Neural progenitor cell (in vitro differentiated cells): ENCODE measurements around the gene UROC1. TPM values are rescaled to one million over a fixed set of nuclear protein-coding genes. Genes with fewer than 3 reads are reported as not detected.
A peak's percentile ranks its signal among the peaks of the same experiment; 100 is the strongest.

Experiments used
- DNase-seq: peaks from one replicate; pipeline ENCODE4 v3.0.0-alpha.2; 2016; ENCODE audit warnings: low spot score
- H2AFZ ChIP-seq: fragments of 200-600 bp; sonication (generic); replicated peaks from 2 replicates; pipeline ENCODE4 v1.6.1; 2016; ENCODE audit warnings: antibody characterized with exemption
- H3F3A ChIP-seq: fragments of 200-600 bp; sonication (generic); 2 replicates; pipeline ENCODE4 v1.6.1; 2016; ENCODE audit warnings: antibody characterized with exemption, low read depth
- H3K27ac ChIP-seq: fragments of 200-600 bp; sonication (generic); 2 replicates; pipeline ENCODE4 v1.5.1; 2016; ENCODE audit warnings: mild to moderate bottlenecking
- H3K27me3 ChIP-seq: fragments of 200-600 bp; sonication (generic); 2 replicates; pipeline ENCODE4 v1.6.1; 2016; ENCODE audit warnings: mild to moderate bottlenecking, moderate library complexity
- H3K36me3 ChIP-seq: fragments of 200-600 bp; sonication (generic); 2 replicates; pipeline ENCODE4 v1.5.1; 2016
- H3K4me1 ChIP-seq: fragments of 200-600 bp; sonication (generic); 2 replicates; pipeline ENCODE4 v1.6.1; 2016; ENCODE audit warnings: mixed run types
- H3K4me2 ChIP-seq: fragments of 200-600 bp; sonication (generic); 2 replicates; pipeline ENCODE4 v1.6.1; 2016
- H3K4me3 ChIP-seq: fragments of 200-600 bp; sonication (generic); 2 replicates; pipeline ENCODE4 v1.5.1; 2016
- H3K79me2 ChIP-seq: fragments of 200-600 bp; sonication (generic); 2 replicates; pipeline ENCODE4 v1.6.1; 2016; ENCODE audit warnings: low read depth
- H3K9ac ChIP-seq: fragments of 200-600 bp; sonication (generic); 2 replicates; pipeline ENCODE4 v1.6.1; 2016
- H3K9me3 ChIP-seq: fragments of 200-600 bp; sonication (generic); 2 replicates; pipeline ENCODE4 v1.5.1; 2016; ENCODE audit warnings: low read depth
- H4K20me1 ChIP-seq: fragments of 200-600 bp; sonication (generic); 2 replicates; pipeline ENCODE4 v1.6.1; 2016; ENCODE audit warnings: low read depth
- H3K27ac Mint-ChIP-seq: 3 replicates; pipeline ENCODE4 v1.8.0; 2021; ENCODE audit warnings: mixed read lengths
- H3K27me3 Mint-ChIP-seq: 2 replicates; pipeline ENCODE4 v1.8.0; 2022; ENCODE audit warnings: low read depth, mild to moderate bottlenecking, inconsistent platforms, moderate library complexity, mixed read lengths; ENCODE audit not compliant: insufficient read depth
- H3K36me3 Mint-ChIP-seq: 3 replicates; pipeline ENCODE4 v1.8.0; 2021; ENCODE audit warnings: mixed read lengths
- H3K4me1 Mint-ChIP-seq: 3 replicates; pipeline ENCODE4 v1.8.0; 2021; ENCODE audit warnings: mixed read lengths
- H3K4me3 Mint-ChIP-seq: 3 replicates; pipeline ENCODE4 v1.8.0; 2021; ENCODE audit warnings: mild to moderate bottlenecking, moderate library complexity, mixed read lengths
- H3K9me3 Mint-ChIP-seq: 3 replicates; pipeline ENCODE4 v1.8.0; 2020; ENCODE audit warnings: mixed read lengths
- EZH2 ChIP-seq: fragments of 200-600 bp; sonication (generic); IDR thresholded peaks from 2 replicates; pipeline ENCODE4 v1.6.1; 2017; ENCODE audit warnings: antibody characterized with exemption, mild to moderate bottlenecking, moderate library complexity
- EZH2phosphoT487 ChIP-seq: fragments of 200-600 bp; sonication (generic); IDR thresholded peaks from 2 replicates; pipeline ENCODE4 v1.6.1; 2017; ENCODE audit warnings: antibody characterized with exemption
- total RNA-seq: library from RNA; depleted of rRNA; stranded (reverse); fragments of >200 nt; gene quantifications from 2 replicates; pipeline ENCODE4 v1.2.3, GENCODE V29; 2015; ENCODE audit warnings: low replicate concordance
- TF ChIP-seq, protein P1 (sequence below): fragments of 200-600 bp; sonication (generic); IDR thresholded peaks from 2 replicates; pipeline ENCODE4 v1.5.1; 2017; ENCODE audit warnings: antibody characterized with exemption, mild to moderate bottlenecking

UROC1 gene
- total RNA-seq, 1 donor from 2014 or later = not detected

DNA sequence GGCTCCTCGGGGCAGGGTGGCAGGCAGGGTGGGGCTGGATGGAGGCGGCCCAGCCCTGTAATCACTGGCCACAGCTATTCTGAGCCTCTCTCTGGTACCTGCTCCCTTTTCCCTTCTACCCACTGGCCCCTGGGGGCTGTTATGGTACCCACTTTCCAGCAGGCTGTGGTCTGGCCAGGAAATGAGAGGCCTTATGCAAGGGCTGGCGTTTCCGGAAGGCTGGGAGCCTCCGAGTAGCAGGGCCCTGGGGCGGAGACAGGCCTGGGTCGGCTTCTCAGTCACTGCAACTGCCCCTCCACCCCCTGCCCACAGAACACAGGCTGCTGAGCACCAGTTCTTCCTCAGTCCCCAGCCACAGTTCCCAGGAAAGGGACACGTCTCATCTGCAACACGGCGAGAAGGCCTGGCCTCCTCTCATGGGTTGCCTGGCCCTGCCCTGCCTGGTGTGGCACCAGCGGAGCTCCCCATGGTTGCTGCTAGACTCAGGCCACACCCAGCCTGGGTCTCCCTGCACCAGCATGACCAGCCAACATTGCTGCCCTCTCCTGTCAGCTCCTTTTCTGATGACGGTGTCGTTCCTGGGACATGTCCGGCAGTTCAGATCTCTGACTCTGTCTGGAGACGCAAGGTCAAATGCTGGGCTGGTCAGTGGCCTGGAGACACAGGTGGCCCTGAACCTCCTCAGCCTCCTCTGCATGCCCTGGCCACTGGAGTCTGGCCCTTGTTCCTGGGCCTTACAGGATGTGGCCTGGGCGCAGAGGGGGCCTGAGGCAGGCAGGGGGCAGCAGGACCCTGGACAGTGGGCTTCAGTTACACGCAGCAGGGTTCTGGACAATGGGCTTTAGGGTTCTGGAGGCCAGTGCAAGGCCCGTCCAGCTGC, 12.8 kb upstream of the UROC1 start:
- Histone ChIP-seq H3K4me2 (no peak overlapping the region), H2AFZ (no peak overlapping the region), H3F3A (no peaks in the 10 kb centered on the region), H3K36me3 (no peaks in the 10 kb centered on the region), H3K4me3 (no peak overlapping the region), H3K27me3 (peaks cover 28% of the 10 kb centered on the region), H3K27ac (no peak overlapping the region), H3K9ac (no peak overlapping the region), H3K9me3 (no peaks in the 10 kb centered on the region), H3K79me2 (no peaks in the 10 kb centered on the region), H4K20me1 (no peaks in the 10 kb centered on the region), H3K4me1 (no peaks in the 10 kb centered on the region)
- TF ChIP-seq EZH2phosphoT487 = no peak
- TF ChIP-seq, protein P1, sequence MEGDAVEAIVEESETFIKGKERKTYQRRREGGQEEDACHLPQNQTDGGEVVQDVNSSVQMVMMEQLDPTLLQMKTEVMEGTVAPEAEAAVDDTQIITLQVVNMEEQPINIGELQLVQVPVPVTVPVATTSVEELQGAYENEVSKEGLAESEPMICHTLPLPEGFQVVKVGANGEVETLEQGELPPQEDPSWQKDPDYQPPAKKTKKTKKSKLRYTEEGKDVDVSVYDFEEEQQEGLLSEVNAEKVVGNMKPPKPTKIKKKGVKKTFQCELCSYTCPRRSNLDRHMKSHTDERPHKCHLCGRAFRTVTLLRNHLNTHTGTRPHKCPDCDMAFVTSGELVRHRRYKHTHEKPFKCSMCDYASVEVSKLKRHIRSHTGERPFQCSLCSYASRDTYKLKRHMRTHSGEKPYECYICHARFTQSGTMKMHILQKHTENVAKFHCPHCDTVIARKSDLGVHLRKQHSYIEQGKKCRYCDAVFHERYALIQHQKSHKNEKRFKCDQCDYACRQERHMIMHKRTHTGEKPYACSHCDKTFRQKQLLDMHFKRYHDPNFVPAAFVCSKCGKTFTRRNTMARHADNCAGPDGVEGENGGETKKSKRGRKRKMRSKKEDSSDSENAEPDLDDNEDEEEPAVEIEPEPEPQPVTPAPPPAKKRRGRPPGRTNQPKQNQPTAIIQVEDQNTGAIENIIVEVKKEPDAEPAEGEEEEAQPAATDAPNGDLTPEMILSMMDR = peak; percentile 42
- Mint-ChIP-seq H3K4me3 (no peak overlapping the region), H3K27ac (no peak overlapping the region), H3K4me1 (no peaks in the 10 kb centered on the region), H3K9me3 (no peaks in the 10 kb centered on the region), H3K36me3 (no peaks in the 10 kb centered on the region), H3K27me3 (peaks cover 21% of the 10 kb centered on the region)
- no peak for DNase-seq

DNA sequence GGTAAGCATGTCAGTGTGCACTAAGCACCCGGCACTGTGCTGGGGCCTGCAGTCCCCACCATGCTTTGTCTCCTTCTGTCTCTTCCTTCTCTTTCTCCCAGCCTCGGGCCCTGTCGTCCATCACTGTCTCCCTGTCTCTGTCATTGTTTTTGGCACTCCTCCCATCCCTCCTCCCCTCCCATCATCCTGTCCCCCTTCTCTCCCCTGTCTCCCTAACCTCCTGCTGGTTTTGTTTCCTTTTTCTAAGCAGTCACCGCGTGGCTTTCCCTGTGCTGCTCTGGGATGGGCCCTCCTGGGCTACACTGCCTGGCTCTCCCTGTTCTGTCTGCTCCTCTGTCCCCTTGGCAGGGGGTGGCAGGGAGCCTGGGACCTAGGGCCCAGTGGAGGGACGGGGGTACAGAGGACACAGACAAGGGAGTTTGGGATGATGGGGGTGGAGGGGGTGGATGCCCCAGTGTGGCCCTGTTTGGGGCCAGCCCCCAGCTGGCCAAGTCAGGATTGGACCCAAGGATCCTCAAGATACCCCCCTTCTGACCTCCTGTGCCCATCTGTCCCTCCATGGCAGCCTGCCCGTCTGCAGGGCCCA, 12.1 kb upstream of the UROC1 start:
- no peak overlapping the region for H3K4me3 ChIP-seq
- H3K9me3 ChIP-seq = no peaks in the 10 kb centered on the region
- TF ChIP-seq EZH2 (no peak), EZH2phosphoT487 (no peak)
- TF ChIP-seq, protein P1 = no peak
- Mint-ChIP-seq H3K9me3 (no peaks in the 10 kb centered on the region), H3K4me3 (no peak overlapping the region), H3K4me1 (no peaks in the 10 kb centered on the region), H3K36me3 (no peaks in the 10 kb centered on the region), H3K27me3 (peaks cover 21% of the 10 kb centered on the region), H3K27ac (no peak overlapping the region)
- no peaks in the 10 kb centered on the region for H3K79me2 ChIP-seq
- no peak overlapping the region for H2AFZ ChIP-seq
- no peaks in the 10 kb centered on the region for H3K4me1 ChIP-seq
- no peaks in the 10 kb centered on the region for H3F3A ChIP-seq
- H3K9ac ChIP-seq = no peak overlapping the region
- H3K4me2 ChIP-seq = no peak overlapping the region
- no peak for DNase-seq
- H4K20me1 ChIP-seq = no peaks in the 10 kb centered on the region
- H3K36me3 ChIP-seq = no peaks in the 10 kb centered on the region
- H3K27me3 ChIP-seq = peaks cover 35% of the 10 kb centered on the region
- H3K27ac ChIP-seq = no peak overlapping the region

DNA sequence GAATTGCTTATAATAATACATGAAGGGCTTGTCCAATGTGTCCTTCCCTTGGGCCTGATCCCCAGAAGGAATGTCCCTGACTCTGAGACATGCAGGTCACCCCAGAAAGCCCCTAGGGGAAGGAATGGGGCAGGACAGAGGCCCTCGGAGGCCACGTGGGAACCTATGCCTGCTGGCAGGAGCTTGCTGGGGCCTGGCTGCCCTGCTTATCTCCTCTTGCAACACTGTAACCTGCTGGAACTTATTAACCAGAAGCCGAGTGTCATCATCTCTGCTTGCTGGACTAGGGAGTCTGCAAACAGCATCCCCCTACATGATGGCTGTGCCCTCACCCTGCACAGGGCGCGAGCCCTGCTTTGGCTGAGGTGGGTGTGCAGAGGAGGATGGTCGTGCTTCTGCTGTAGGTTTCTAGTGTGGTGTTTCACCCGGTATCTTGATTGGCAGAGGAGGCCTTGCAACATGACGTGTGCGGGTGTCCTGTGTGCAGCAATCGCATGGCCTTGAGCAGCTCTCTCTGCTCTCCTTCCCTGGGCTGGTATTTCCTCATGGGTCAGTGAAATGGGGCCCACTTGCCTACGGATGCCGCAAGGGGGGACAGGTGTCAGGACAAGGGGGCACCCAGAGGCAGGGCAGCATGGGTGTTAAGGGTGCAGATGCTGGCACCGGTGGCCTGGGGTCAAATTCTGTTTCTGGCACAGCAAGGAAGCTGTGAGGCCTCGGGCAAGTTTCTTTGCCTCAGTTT, 11.4 kb upstream of the UROC1 start:
- no peaks in the 10 kb centered on the region for H3K9me3 Mint-ChIP-seq
- Histone ChIP-seq H4K20me1 (no peaks in the 10 kb centered on the region), H3K9ac (no peak overlapping the region), H2AFZ (no peak overlapping the region), H3K27ac (no peak overlapping the region), H3F3A (no peaks in the 10 kb centered on the region), H3K27me3 (peaks cover 37% of the 10 kb centered on the region), H3K79me2 (no peaks in the 10 kb centered on the region), H3K36me3 (no peaks in the 10 kb centered on the region), H3K4me3 (no peak overlapping the region), H3K4me1 (no peaks in the 10 kb centered on the region), H3K4me2 (no peak overlapping the region), H3K9me3 (no peaks in the 10 kb centered on the region)
- H3K27me3 Mint-ChIP-seq = peaks cover 23% of the 10 kb centered on the region
- no peak overlapping the region for H3K27ac Mint-ChIP-seq
- H3K4me1 Mint-ChIP-seq = no peaks in the 10 kb centered on the region
- no peak for DNase-seq
- H3K4me3 Mint-ChIP-seq = no peak overlapping the region
- H3K36me3 Mint-ChIP-seq = no peaks in the 10 kb centered on the region
- TF ChIP-seq, protein P1 = no peak
- TF ChIP-seq EZH2 = no peak
- no peak for TF ChIP-seq EZH2phosphoT487
